Stimulated activated CD4-positive, alpha-beta T cell treated with anti-CD3 and anti-CD28 coated beads, Interleukin-15, amount 100 ng/mL, for 48 hours (primary cell): ENCODE data around the gene ENOX2.

Source experiments
- DNase-seq, 2 donors: peaks; one replicate each; pipeline ENCODE4 v3.0.0-alpha.2; 2020; ENCODE audit warnings: low read depth in 2 of 2

Gene ENOX2

GRCh38 chrX:130885508-130885907, 17.5 kb downstream of the ENOX2 start:
- no peak for DNase-seq

DNA sequence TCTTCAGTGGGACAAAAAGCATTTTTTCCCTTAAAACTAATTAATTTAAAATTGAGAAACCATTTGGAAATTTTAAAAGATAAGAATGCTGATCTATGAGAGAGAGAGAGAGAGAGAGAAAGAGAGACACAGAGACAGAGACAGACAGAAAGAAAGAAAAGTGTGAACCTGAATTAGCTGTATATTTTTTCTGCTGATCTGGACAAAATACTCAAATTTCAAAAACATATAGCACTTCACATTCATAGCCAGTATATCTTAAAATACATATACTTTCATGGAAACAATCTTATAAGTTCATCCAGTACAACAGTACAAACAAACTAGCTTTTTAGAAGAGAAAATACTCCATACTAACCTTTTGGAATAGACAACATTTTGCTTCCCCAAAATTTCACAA, 18.4 kb downstream of the ENOX2 start:
- no peak for DNase-seq

GRCh38 chrX:130879869-130880268, 23.1 kb downstream of the ENOX2 start:
- DNase-seq: no peak

- no peak for DNase-seq
Measured at GRCh38 chrX:130878350-130879341, 24.4 kb downstream of the ENOX2 start.

DNA sequence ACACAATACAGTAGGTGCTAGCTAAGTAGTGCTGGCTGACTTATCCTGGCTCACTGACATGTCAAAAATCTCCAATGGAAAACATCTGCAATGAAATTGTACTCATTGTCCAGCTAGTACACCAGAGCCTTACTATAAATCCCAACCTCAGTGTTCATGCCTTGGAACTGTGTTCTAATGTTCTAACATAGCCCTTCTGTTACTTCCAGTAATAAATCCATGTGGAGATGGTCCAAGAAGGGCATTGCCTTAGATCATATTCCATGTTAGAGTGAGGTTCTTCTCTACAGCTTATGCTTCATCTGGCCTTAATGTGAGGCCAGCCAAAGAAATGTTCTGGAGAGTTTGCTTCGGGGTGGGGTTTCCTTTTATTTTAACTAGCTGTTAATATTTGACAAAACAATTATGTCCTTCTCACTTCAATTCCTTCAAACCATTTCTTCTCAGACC, 25.1 kb downstream of the ENOX2 start:
- no peak for DNase-seq

- DNase-seq: no peak
Measured at GRCh38 chrX:130876226-130876625, 26.8 kb downstream of the ENOX2 start.

GRCh38 chrX:130874751-130875150, 28.3 kb downstream of the ENOX2 start:
- no peak for DNase-seq

DNA sequence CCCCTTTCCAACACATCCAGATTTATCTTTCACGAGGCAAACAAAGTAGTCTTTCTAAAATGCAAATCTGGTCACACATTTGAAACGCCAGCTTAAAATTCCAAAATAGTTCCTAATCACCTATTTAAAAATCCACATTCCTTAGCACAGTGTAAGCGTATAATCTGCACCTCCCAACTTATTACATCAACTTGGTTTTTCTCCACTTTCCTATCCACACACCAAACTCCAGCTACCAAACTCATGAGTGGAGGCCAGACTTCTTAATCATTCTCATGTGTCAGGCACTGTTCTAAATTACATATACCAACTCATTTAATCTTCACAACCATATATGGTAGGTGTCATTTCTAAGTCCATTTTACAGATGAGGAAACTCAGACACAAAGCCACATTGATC, 33.8 kb downstream of the ENOX2 start:
- no peak for DNase-seq

GRCh38 chrX:130861462-130861861, 41.5 kb downstream of the ENOX2 start:
- DNase-seq: no peak

DNA sequence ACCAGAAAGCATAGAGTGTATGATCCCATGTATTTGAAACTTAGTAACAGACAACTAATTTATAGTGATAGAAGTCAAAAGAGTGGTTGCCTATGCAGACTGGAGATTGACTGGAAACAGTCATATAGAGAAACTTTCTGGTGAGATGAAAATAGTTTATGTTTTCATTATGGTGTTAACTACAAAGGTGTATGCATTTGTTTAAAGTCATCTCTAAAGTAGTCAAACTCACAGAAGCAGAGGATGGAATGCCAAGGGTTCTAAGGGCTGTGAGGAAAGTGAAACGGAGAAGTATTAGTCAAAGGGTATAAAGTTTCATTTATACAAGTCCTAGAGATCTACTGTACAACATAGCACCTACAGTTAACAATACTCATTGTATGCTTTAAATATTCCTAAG, 45.8 kb downstream of the ENOX2 start:
- no peak for DNase-seq

DNA sequence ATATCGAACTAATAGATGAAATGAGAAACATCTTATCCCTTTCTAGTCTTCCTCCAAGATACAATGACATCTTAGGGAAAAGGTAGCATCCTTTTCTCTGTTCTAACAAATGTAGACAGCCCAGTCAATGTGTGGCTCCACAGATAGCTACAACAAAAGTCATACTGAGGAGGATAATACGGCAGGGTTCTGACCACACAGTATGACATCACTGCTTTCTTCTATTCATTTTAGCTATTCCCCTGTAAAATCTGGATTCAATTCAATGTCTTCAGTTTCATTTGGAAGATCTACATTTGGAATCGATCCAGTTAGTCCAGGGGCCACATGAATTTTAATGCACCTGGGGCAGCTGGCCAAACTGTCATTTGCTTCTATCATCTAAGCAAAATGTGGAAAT, 51.4 kb downstream of the ENOX2 start:
- no peak for DNase-seq

DNA sequence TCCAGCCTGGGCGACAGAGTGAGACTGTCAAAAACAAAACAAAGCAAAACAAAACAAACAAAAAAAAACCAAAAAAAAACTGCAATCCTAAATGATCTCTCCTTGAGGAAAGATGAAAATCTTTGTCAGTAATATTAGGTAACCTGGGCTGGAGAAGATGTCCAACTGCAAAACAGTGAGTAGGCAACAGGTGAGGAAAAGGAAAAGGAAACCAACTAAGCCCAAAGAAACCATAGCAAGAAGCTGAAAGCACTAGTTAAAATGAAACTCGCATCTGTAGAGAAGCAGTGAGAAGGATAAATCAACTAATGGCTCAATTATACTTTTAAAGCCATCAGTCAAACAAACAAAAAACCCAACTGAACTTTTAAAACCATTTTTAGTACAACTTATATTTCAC, 54.2 kb downstream of the ENOX2 start:
- DNase-seq: no peak

DNA sequence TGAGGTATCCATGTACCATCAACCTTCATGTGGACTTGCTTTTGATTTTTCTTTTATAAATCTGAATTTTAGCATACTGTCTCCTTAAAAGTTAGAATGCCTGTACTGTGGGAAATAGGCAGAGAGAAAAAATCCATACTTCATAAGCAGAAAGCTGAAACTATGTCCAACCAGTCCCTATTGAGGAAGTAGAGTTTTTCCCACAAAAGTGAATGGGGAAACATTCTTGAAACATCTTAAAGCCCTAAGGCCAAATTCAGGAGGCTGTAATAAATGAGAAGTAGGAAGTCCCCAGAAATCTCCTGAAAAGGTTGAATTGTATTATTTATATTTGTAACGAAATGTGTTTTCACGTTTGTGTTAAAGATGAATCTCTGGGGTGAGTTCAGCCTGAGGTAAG, 56.3 kb downstream of the ENOX2 start:
- no peak for DNase-seq

GRCh38 chrX:130841776-130842175, 61.2 kb downstream of the ENOX2 start:
- DNase-seq: no peak

- DNase-seq: no peak
Measured at GRCh38 chrX:130840345-130840744, 62.7 kb downstream of the ENOX2 start.

DNA sequence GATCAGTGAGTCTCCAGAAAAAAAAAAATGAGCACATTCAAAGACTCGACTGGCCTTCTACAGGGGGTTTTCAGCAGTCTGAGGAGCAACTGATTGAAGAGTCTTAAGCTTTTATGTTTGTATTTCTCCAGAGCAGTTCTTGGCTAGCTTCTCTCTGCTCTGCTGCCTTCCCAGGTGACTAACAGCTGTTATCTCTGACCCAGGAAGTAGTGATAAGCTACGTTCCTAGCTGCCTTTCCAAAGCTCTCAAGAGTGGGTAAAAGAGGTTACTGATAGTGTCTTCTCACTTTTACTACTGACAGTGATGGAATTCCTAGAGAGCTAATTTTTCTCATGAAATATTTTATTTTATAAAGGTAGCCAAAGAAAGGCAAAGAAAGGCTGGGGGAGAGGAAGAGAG, 66.6 kb downstream of the ENOX2 start:
- no peak for DNase-seq

DNA sequence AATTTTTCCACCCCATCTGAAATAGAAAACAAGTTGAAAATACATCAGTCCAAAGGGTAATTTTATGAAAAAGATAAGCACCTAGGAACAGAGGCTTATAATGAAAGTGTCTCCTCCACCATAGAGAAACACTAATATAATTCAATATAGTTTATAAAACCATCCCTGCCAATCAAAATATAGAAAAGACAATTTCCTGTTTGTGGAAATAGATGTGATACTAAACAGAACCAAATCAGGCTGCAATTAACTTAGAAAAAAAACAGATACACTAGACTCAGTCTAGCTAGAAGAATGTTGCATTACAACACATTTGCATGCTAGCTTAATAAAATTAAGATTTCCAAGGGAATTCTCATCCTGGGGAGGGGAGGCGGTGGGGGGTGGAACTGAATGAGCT, 68.2 kb downstream of the ENOX2 start:
- no peak for DNase-seq

DNA sequence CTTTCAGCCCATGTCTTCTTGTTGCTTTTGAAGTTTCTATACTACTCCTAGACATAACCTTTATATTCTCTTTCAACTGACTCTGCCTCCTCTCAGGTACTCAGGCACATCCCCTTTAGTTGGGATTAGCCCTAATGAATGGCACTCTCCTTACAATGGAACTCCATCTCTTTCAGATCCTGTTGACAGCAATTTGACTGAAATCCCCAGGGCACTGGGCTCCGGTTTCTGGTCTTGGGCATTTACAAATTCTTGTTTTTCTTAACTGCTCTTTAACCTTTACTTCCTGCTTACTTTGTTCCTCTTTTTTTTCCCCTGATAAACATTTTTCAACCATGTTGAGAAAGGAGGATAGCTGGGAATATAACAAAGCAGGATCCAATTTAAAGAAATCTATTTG, 68.9 kb downstream of the ENOX2 start:
- DNase-seq: no peak

DNA sequence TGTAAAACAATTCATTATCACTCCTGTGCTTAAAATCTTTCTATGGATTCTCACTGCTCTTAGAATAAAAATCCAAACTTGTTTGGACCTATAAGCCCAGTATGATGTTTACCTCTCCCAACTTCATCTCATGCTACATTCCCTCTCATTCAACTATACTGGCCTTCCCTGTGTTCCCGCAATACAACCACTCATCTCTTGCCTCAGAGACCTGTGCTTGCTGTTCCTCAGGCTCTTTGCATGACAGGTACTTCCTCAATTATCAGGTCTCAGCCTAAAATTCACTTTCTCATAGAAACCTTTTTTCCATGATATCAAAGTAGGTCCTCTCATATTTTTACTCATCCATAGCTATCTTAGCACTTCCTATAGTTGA, 71.7 kb downstream of the ENOX2 start:
- no peak for DNase-seq

- DNase-seq: no peak
Measured at GRCh38 chrX:130830599-130831346, 72.2 kb downstream of the ENOX2 start.

DNA sequence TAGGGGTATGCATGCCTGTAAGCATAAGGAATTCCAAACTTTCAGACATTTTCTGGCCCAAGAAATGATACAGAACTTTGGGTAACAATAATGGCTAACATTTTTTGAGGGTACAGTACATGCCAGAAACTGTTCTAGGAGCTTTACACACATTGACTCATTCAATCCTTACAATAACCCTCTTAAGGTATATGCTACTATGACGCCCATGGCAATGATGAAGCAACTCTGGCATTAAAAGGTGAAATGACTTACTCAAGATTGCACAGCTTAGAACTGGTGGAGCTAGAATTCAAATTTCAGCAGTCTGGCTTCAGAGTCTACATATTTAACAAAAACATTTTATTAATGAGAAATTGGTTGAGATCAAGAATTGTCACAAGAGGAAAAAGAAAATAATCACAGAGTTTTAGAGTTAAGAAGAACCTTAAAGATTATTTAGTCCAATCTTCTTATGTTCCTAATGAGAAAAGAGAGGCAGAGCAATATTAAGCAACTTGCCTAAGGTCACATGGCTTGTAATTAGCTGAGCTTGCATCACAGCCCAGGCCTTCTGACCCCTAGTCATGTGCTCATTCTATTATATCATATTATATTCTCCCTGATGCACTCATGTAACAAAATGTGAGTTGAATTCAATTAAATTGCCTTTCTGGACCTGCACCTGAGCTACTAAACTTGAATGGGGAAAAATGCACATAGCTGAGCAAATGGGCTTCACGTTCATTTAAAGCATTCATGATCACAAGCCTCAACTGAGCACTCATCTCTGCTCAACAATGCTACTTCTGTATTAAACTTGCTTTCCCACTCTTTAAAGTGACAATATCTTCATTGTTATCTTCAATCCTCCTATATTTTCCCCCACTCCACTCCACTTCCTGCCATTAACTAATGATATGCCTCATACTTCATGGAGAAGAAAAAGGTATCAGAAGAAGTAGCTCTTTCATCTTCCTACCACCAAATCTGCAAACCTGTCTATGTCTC, 73.2 kb downstream of the ENOX2 start:
- no peak for DNase-seq

DNA sequence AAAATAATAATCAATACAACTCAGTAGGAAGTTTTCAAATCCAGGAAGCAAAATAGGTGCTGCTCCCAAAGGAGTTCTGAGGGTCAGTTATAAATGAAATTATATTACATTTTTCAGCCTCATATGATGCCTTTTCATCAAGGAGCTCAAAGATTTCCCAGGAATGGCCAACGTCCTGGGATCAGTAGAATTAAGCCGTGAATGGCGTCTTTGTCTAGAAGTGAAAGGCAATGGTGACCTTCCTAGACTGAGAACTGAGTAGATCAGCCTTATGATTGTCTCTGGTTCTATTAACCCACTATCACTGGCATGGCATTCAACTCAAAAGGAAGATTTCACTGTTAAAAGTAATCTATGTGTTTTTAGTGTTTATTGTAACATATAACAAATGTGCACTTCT, 74.4 kb downstream of the ENOX2 start:
- DNase-seq: no peak
